Measurements from ENCODE around the gene MTCH1.

DNA sequence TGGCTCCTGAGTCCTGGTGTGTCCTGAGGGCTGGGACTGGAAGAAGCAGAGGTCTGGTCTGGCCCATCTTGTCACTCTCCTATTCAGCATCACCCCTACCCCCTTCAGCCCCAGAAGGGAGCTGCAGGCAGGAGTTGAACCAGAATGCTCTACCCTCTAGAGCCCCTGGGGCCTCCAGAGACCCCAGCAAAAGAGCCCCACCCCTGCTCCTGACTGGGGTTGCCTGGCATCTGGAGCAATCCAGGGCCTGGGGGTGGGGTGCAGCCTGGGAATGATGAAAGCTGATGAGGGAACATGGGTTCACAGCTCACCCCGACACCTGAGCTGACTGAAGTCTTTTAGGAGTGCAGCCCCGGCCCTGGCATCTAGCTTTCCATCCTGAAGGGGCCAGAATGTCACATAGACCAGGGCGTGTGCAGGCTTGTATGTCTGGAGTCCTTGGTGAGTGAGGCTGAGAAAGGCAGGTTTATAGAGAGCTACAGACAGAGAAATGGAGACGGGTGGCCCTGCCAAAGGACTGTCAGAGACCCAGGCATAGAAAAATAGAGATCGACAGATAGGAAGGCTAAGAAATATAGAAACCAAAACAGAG, 31.7 kb upstream of the MTCH1 start:
- TF ChIP-seq, protein P1, sequence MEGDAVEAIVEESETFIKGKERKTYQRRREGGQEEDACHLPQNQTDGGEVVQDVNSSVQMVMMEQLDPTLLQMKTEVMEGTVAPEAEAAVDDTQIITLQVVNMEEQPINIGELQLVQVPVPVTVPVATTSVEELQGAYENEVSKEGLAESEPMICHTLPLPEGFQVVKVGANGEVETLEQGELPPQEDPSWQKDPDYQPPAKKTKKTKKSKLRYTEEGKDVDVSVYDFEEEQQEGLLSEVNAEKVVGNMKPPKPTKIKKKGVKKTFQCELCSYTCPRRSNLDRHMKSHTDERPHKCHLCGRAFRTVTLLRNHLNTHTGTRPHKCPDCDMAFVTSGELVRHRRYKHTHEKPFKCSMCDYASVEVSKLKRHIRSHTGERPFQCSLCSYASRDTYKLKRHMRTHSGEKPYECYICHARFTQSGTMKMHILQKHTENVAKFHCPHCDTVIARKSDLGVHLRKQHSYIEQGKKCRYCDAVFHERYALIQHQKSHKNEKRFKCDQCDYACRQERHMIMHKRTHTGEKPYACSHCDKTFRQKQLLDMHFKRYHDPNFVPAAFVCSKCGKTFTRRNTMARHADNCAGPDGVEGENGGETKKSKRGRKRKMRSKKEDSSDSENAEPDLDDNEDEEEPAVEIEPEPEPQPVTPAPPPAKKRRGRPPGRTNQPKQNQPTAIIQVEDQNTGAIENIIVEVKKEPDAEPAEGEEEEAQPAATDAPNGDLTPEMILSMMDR (IDR thresholded peaks at IDR 0.05): no peak
- TF ChIP-seq EZH2 (IDR thresholded peaks at IDR 0.05): no peak
